DMS153 (cell line): Measurements from ENCODE around the gene MLST8.
"Not testable (repeated sequence)": the region's sequence is repeated elsewhere in the genome, so short reads cannot be mapped to it uniquely, and the experiment has no call there.

Source experiments
- DNase-seq: peaks from one replicate; lab custom pipeline; 2025; lab: John Stamatoyannopoulos, UW

The MLST8 gene

DNA sequence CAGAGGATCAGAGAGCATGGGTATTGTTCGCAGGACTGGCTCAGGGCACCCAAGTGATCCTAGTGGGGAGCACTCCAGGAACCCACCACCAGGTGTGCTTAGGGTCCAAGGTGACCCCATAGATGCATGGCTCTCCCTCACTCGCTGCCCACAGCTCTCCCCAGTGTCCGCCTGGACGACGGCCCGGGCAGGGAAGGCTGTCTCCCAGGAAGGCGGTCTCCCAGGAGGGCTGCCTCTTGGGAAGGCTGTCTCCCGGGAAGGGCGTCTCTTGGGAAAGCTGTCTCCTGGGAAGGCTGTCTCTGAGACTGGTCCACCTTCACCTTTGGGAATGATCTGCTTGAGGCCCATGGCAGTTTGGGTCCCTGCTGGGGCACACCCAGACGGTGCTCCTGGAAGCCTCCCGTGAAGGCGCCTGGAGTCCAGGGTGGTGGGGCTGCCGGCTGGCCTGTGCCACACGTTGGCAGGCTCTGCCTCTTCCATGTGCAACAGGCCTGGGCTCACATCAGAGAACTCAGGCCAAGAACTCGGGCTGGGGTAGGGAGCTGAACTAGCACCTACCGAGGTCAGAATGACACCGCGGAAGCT lies 41.1 kb downstream of the MLST8 start:
- no peak for DNase-seq

DNA sequence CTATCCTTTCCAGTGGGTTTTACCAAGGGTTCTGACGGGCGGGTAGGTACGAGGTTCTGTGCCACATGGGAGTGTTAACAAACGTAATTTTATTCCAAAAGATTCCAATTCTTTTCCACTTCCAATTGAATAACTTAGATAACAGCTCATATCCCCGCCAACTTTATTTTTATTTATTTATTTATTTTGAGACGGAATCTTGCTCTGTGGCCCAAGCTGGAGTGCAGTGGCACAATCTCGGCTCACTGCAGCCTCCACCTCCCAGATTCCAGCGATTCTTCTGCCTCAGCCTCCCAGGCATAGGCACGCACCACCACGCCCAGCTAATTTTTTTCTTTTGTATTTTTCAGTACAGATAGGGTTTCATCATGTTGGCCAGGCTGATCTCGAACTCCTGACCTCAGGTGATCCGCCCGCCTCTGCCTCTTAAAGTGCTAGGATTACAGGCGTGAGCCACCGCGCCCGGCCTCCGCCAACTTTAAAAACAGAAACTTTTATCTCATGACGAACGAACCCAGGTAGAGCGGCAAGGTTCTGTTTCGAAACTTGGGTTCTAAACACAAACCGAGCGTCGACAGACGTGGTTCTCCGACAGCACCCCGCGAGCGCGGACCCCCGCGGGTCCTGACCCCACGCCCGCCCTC lies 45.5 kb downstream of the MLST8 start:
- DNase-seq, result no peak

DNA sequence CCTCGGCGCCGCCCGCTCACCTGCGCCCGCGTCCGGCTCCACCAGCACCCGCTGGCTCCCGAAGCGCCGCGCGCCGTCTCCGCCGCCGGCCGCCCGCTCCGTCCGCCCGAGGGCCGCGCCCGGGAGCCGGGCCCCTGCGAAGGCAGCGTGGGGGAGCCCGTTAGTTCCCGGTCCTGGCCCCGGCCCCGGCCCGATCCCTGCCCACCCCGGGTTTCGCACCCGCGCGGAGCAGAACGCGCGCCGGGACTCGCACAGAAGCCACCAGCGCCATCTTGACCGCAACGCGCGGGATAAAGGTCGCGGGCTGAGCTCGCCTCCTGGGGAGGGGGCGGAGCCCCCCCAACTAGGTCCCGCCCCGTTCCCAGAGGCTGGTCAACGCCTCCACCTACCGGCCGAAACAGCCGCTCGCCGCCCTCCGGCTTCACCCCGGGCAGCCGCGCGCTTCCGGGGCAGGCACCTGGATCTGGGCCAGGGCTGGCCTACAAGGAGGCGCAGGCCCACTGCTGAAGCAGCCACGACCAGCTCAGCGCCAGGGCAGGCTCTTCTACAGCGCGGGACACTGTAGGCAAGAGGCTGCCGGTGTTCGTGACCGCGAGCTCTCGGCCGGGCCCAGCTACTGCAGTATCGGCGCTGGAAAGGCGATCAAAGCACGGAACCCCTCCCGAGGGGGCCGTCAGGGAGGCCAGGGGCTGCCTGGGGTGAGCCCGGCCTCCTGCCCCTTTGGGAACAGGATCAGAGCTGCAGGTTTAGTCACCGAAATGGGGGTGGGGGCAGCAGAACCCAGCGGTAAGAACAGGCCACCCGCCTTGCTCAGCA lies 46.2 kb downstream of the MLST8 start, which contains the start of gene ECI1:
TSS of gene ECI1 (minus strand) at position 292 of the 816 bp plus-strand sequence. CDS start at position 271, 21 bp downstream.
- DNase-seq, result peak; percentile 89

DNA sequence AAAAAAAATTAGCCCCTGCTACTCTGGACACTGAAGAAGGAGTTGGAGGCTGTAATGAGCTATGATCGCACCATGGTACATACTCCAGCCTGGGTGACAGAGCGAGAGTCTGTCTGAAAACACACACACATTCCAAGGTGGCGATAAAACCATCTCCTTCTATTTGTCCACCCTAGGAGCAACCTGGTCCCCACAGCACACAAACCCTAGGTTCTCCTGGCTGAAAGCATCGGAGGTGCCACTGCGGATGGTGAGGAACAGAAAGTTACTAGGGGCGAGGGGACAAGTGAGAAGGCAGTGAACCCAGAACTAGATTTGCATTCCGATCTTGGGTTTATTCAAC lies 47.5 kb downstream of the MLST8 start:
- DNase-seq, result no peak

DNA sequence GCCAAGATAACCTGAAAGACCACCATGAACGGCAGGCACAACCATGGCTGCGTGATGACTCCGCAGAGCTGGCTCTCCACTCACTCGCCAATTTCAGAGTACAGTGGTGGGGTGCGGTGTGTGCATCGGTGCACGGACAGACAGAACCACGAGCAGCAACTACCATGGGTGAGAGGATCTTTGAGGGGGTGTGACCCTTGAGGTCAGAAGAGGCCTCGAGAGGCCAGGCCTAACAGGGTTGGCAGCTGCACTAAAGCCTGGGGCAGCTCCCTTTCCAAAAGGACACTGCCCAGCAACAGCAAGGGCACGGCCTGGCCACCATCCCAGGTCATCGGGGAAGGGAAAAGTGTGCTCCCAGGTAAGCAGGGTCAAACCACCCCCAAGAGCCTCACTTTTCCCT lies 48.0 kb downstream of the MLST8 start:
- no peak for DNase-seq

DNA sequence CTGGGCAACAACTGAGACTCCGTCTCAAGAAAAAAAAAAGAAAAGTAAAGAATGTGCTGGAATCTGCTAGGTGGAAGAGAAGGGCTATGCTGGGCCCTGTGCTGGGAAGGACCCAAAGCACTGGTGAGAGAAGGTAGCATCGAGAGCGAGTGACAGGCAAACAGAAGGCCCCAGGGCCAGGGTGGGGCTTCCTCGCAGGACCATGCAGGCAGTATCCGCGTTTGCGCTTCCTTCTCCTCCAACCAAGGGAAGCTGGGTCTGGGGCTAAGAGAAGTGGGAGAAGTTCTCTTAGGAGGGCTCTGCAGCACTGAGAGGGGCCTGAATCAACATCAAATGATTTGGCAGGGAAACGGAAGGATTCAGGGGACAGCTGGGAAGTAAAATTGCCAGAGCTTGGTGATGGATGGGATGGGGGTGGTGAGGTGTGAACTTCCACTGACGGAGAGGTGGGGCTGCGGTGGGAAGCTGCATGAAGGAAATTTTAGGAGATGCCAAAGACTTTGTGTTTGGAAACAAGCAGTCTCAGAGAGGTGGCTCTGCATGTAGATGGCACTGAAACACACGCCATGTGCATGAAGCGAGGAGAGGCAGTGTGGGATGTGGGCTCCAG lies 51.4 kb downstream of the MLST8 start:
- no peak for DNase-seq

DNA sequence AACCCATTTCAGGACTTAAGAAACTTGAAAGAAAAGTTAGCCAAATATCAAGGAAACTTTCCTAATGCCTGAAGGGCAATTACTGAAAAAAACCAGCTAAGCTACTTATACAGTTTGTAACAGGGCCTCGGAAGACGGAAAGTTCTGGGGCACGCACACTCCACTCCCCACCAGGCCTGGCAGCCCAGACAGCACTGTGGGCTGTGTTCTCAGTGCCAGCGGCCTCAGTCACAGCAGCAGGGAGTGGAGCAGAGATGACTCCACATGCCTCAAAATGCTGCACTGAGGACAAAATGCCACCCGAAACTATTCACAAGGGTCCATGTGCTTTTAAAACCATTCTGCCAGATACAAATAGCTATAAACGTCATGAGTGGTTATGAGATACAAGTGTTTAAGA lies 52.5 kb downstream of the MLST8 start:
- no peak for DNase-seq

DNA sequence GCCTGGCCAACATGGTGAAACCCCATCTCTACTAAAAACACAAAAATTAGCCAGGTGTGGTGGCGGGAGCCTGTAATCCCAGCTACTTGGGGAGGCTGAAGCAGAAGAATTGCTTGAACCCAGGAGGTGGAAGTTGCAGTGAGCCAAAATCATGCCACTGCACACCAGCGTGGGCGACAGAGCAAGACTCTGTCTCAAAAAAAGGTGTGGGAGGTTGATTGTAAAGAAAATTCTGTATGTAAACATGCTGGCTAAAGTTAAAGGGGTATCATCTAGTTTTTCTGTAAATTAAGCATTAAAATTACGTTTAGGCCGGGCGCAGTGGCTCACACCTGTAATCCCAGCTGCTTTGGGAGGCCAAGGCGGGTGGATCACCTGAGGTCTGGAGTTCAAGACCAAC lies 53.3 kb downstream of the MLST8 start:
- DNase-seq, result not testable (repeated sequence)
